Gastroesophageal sphincter (tissue), 4 donors: ENCODE results near the gene ACAD10. TPM values are rescaled to one million over a fixed set of nuclear protein-coding genes. Genes with fewer than 3 reads are reported as not detected.
"Not testable (repeated sequence)": the region's sequence is repeated elsewhere in the genome, so short reads cannot be mapped to it uniquely, and the experiment has no call there.

Experiments used
- ATAC-seq: fragments of 150-250 bp; one replicate; pipeline ENCODE4 v1.9.1; 2016; ENCODE audit warnings: mild to moderate bottlenecking, moderate library complexity
- H3K27ac ChIP-seq, 4 donors: fragments of 200-600 bp; sonication (generic) in 3 of 4; 1 replicate in 3 of 4; 2 replicates in 1 of 4; pipeline ENCODE4 v1.5.1; 2016 to 2019
- H3K27me3 ChIP-seq: fragments of 200-600 bp; sonication (generic); one replicate; pipeline ENCODE4 v1.5.1; 2019
- H3K36me3 ChIP-seq, 2 donors: fragments of 200-600 bp; sonication (generic); one replicate each; pipeline ENCODE4 v1.5.1; 2019; ENCODE audit warnings: control low read depth in 1 of 2
- H3K4me1 ChIP-seq, 3 donors: fragments of 200-600 bp; sonication (generic); 1 replicate in 2 of 3; 2 replicates in 1 of 3; pipeline ENCODE4 v1.5.1; 2016 to 2019; ENCODE audit warnings: control low read depth in 2 of 3
- H3K4me3 ChIP-seq, 2 donors: fragments of 200-600 bp; sonication (generic); one replicate each; pipeline ENCODE4 v1.5.1; 2019; ENCODE audit warnings: mild to moderate bottlenecking in 1 of 2, moderate library complexity in 1 of 2
- H3K9me3 ChIP-seq, 3 donors: fragments of 200-600 bp; sonication (generic); one replicate each; pipeline ENCODE4 v1.5.1; 2017 to 2019; ENCODE audit warnings: control low read depth in 2 of 3
- EP300 ChIP-seq: sonication (generic); formaldehyde crosslinking; IDR thresholded peaks from one replicate; pipeline ENCODE4 v1.6.1; 2017; ENCODE audit warnings: antibody characterized with exemption, mild to moderate bottlenecking
- POLR2A ChIP-seq, 2 donors: fragments of 450-650 bp; IDR thresholded peaks; one replicate each; pipeline ENCODE4 v1.6.1; 2017; ENCODE audit warnings: antibody characterized with exemption in 2 of 2, mild to moderate bottlenecking in 2 of 2, moderate library complexity in 1 of 2
- POLR2AphosphoS5 ChIP-seq: sonication (generic); formaldehyde crosslinking; IDR thresholded peaks from one replicate; pipeline ENCODE4 v1.6.1; 2017; ENCODE audit warnings: antibody characterized with exemption
- WGBS, 2 donors: methylation state at CpG; one replicate each; pipeline ENCODE4 v1.1.5; 2018; ENCODE audit warnings: low coverage in 1 of 2; 5-methylcytosine and 5-hydroxymethylcytosine counted together
- total RNA-seq, 4 donors: library from RNA; depleted of rRNA; stranded (reverse); fragments of >200 nt; gene quantifications; one replicate each; pipeline ENCODE4 v1.1.0, GENCODE V29; 2016
- TF ChIP-seq, protein P1 (sequence below), 4 experiments: fragments of 200-600 bp in 2 of 4; fragments of 450-650 bp in 2 of 4; sonication (generic) in 1 of 4; IDR thresholded peaks; one replicate each; pipeline ENCODE4 v1.5.1; 2017 to 2019; ENCODE audit warnings: antibody characterized with exemption in 4 of 4, mild to moderate bottlenecking in 2 of 4, moderate library complexity in 2 of 4

ACAD10 gene
- total RNA-seq, 4 donors from 2014 or later, result 7.5 to 26.5 (median 19.0) TPM

DNA sequence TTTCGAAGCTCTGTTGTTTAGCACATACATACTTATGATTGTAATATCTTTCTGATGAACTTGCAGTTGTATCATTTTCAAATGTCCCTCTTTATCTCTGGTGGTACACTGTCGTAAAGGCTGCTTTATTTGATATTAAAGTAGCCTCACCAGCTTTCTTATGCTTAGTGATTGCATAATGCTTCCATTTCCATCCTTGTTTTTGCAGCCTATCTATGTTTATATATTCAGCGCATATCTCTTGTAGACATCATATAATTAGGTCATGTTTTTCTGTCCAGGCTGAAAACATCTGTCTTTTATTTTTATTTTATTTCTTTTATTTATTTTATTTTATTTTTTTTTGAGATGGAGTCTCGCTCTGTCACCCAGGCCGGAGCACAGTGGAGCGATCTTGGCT, 34.6 kb downstream of the ACAD10 start:
- Histone ChIP-seq H3K9me3 (no peaks in the 10 kb centered on the region), H3K4me3 (no peak overlapping the region), H3K27me3 (no peaks in the 10 kb centered on the region), H3K36me3 (peaks cover 0 to 86% of the 10 kb centered on the region in 2 donors), H3K27ac (no peak overlapping the region), H3K4me1 (peaks cover 0 to 7% (median 0%) of the 10 kb centered on the region in 3 donors)
- ATAC-seq, result no peak
- WGBS, 2 donors, result 92 to 100% methylated on average over 3 of the region's 6 CpGs
- TF ChIP-seq POLR2AphosphoS5 (no peak), EP300 (no peak), POLR2A (IDR thresholded peaks at IDR 0.05) (no peak)
- TF ChIP-seq, protein P1, sequence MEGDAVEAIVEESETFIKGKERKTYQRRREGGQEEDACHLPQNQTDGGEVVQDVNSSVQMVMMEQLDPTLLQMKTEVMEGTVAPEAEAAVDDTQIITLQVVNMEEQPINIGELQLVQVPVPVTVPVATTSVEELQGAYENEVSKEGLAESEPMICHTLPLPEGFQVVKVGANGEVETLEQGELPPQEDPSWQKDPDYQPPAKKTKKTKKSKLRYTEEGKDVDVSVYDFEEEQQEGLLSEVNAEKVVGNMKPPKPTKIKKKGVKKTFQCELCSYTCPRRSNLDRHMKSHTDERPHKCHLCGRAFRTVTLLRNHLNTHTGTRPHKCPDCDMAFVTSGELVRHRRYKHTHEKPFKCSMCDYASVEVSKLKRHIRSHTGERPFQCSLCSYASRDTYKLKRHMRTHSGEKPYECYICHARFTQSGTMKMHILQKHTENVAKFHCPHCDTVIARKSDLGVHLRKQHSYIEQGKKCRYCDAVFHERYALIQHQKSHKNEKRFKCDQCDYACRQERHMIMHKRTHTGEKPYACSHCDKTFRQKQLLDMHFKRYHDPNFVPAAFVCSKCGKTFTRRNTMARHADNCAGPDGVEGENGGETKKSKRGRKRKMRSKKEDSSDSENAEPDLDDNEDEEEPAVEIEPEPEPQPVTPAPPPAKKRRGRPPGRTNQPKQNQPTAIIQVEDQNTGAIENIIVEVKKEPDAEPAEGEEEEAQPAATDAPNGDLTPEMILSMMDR (IDR thresholded peaks at IDR 0.05), result no peak

DNA sequence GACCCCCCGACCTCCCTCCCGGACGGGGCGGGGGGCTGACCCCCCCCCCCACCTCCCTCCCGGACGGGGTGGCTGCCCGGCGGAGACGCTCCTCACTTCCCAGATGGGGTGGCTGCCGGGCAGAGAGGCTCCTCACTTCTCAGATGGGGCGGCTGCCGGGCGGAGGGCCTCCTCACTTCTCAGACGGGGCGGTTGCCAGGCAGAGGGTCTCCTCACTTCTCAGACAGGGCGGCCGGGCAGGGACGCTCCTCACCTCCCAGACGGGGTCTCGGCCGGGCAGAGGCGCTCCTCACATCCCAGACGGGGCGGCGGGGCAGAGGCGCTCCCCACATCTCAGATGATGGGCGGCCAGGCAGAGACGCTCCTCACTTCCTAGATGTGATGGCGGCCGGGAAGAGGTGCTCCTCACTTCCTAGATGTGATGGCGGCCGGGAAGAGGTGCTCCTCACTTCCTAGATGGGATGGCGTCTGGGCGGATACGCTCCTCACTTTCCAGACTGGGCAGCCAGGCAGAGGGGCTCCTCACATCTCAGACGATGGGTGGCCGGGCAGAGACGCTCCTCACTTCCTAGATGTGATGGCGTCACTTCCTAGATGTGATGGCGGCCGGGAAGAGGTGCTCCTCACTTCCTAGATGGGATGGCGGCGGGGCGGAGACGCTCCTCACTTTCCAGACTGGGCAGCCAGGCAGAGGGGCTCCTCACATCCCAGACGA, 38.0 kb downstream of the ACAD10 start:
- not testable (repeated sequence) for H3K4me3 ChIP-seq, H3K9me3 ChIP-seq, H3K4me1 ChIP-seq, H3K27ac ChIP-seq, ATAC-seq, H3K27me3 ChIP-seq
- peaks cover 0 to 87% of the 10 kb centered on the region in 2 donors for H3K36me3 ChIP-seq
- no CpG with 5 or more reads among the region's 46 CpGs for WGBS, 2 donors

DNA sequence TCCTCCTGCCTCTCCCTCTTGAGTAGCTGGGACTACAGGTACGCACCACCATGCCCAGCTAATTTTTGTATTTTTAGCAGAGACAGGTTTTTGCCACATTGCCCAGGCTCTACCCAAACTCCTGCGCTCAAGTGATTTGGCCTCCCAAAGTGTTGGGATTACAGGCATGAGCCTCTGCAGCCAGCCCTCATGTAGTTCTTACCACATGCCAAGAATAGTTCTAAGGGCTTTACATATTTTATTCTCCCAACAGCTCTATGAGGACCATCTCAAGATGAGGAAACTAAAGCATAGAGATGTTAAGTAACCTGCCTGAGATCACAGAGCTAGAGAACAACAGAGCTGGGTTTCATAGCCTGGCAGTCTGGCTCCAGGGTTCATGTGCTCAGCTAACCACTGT, 42.9 kb downstream of the ACAD10 start:
- H3K27me3 ChIP-seq, result no peaks in the 10 kb centered on the region
- H3K4me1 ChIP-seq, result no peaks in the 10 kb centered on the region
- WGBS, 2 donors, result 94 to 100% methylated on average over 1 to 2 of the region's 2 CpGs
- H3K4me3 ChIP-seq, result no peak overlapping the region
- no peak for ATAC-seq
- H3K36me3 ChIP-seq, result peaks cover 0 to 93% of the 10 kb centered on the region in 2 donors
- no peak for TF ChIP-seq POLR2A (IDR thresholded peaks at IDR 0.05)
- TF ChIP-seq, protein P1 (IDR thresholded peaks at IDR 0.05), result no peak
- no peak for TF ChIP-seq POLR2AphosphoS5
- TF ChIP-seq EP300, result no peak
- H3K27ac ChIP-seq, result no peak overlapping the region
- H3K9me3 ChIP-seq, result no peaks in the 10 kb centered on the region

DNA sequence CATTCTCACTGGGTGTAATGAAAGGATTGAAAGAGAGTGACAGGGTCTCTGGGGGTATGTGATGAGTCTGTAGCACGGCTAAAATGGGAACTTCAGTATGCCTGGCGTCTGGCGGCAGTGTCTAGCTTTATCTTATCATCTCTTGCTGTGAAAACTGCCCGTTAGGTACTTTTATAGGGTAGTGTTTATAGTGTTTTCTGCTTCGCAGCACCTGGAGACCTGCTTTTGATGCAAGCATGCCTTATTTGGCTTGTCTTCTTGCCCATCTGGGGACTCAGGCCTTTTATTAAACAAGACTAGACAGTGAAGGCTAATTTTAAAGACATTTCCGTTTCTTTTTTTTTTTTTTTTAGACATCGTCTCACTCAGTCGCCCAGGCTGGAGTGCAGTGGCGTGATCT, 44.6 kb downstream of the ACAD10 start:
- WGBS, 2 donors, result 74 to 91% methylated on average over 4 to 9 of the region's 9 CpGs
- no peak for ATAC-seq
- no peaks in the 10 kb centered on the region for H3K27me3 ChIP-seq
- H3K36me3 ChIP-seq, result peaks cover 0 to 97% of the 10 kb centered on the region in 2 donors
- TF ChIP-seq, protein P1 (IDR thresholded peaks at IDR 0.05), result no peak
- no peak for TF ChIP-seq POLR2A (IDR thresholded peaks at IDR 0.05)
- no peak for TF ChIP-seq POLR2AphosphoS5
- no peak for TF ChIP-seq EP300
- no peak overlapping the region for H3K4me3 ChIP-seq
- H3K27ac ChIP-seq, result no peak overlapping the region
- H3K9me3 ChIP-seq, result no peaks in the 10 kb centered on the region
- H3K4me1 ChIP-seq, result no peaks in the 10 kb centered on the region

DNA sequence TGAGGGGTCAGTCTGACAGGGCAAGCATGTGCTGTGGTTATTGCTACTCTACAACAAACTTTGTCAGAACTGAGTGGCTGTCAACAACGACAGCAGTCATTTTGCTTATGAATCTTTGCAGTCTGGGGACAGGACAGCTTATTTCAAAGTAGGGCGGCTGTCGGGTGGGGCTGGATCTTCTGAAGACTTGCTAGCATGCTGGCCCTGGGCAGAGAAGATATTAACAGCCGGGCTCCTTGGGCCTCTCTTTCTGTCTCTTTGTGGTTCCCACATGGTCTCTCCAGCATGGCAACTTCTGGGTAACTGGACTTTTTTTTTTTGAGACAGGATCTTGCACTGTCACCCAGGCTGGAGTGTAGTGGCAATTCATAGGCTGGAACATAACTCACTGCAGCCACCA, 46.9 kb downstream of the ACAD10 start:
- Histone ChIP-seq H3K27me3 (no peaks in the 10 kb centered on the region), H3K4me1 (no peaks in the 10 kb centered on the region), H3K27ac (no peak overlapping the region), H3K36me3 (peaks cover 0 to 97% of the 10 kb centered on the region in 2 donors), H3K9me3 (no peaks in the 10 kb centered on the region), H3K4me3 (no peak overlapping the region)
- WGBS, 2 donors, result no CpG with 5 or more reads among the region's 4 CpGs
- no peak for TF ChIP-seq POLR2A (IDR thresholded peaks at IDR 0.05)
- TF ChIP-seq, protein P1 (IDR thresholded peaks at IDR 0.05), result no peak
- no peak for TF ChIP-seq POLR2AphosphoS5
- TF ChIP-seq EP300, result no peak
- no peak for ATAC-seq
